Stimulated activated CD4-positive, alpha-beta T cell treated with anti-CD3 and anti-CD28 coated beads, Interleukin-12 subunit alpha, Interleukin-12 subunit beta, amount 100 ng/mL, for 48 hours (primary cell): ENCODE data around the gene TLE4.

Experiments
- DNase-seq, 3 donors: peaks; one replicate each; pipeline ENCODE4 v3.0.0-alpha.2; 2020; ENCODE audit warnings: low read depth in 2 of 3, low spot score in 1 of 3

The TLE4 gene

GRCh38 chr9:79570448-79571308 is 1.1 kb upstream of the TLE4 start:
- peak; percentile 35 to 42 (median 40) for DNase-seq

DNA sequence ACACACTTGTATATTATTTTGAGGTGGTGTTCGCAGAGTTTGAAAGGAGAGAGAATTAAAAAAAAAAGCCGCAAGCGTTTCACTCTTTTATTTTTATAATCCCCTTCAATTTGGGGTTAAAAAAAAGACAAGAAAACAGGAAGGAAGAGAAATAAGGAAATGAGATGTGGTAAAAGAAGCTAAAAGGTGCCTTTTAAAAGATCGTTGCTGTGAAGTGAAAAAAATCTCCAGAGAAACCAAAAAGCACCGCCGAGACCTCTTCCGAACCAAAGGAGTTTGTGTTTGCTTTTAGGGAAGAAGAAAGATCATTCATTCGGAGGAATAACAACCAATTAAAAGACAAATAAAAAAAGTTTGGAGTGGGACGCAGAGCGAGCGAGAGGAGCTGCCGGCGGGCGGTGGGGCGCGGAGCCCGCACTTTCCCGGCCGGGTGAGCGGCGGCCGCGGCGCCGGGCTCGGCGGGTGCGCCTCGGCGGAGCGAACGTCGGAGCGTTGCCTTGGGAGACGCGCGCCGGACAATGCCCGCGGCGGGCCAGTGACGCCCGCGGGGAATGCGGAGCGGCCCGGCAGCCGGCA is 355 bp downstream of the TLE4 start:
- no peak for DNase-seq

DNA sequence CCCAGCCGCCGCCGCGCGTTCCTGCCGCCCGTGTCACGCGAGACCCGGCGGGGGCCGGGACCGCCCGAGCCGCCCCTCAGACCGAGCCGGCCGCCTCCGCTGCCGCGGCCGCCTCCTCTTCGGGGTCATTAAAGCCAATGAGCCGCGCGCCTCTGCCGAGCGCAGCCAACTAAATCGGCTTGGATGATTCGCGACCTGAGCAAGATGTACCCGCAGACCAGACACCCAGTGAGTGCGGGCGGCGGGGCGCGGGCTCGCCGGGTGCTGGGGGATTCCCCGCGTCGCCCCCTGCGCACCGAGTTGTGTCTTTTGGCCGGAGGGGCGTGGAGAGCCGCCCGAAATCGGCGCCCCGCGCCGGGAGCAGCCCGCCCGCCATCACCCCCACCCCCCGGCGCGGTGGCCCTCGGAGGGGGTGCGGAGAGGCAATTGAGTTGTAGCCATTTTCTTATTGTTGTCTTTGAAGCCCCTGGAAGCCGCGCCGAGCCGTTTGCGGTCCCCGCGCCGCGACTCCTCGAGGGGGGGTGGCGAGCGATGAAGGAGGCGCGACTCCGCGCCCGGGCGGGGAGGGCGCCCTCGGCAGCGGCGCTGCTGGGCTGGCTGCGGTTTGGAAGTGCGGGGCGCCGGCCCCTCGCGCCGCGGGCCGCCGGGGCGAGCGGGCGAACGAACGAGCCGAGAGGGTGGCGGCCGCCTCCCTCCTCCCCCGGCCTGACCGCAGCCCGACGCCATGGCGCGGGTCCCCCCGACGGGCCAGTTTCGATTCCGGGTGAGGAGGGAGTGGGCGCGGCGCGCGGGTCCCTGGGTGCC is 1.0 kb downstream of the TLE4 start:
- DNase-seq: peak in 1 of 3 donors; percentile 44

DNA sequence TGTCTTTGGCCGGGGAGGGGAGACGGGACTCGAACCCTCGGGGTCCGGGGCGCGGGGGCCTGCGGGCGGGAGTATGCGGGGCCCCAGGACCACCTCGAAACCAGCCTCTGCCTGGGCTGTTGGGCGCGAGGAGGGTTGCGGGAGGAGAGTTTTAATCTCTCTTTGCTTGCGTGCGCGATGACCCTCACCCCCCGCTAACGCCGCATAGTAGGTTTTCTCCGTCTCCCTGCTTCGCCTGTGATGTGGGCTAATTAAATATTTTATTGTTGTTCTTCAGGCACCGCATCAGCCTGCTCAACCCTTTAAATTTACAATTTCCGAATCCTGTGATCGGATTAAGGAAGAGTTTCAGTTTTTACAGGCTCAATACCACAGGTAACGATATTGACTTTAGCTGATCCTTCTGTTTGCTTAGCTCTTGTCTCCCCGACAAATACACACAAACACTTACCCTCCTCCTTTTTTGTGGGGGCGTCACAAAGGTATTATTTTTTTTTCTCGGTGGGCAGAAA is 1.7 kb downstream of the TLE4 start:
- DNase-seq: peak in 1 of 3 donors; percentile 9

- DNase-seq: no peak
Measured at GRCh38 chr9:79574136-79574535, 2.4 kb downstream of the TLE4 start.

DNA sequence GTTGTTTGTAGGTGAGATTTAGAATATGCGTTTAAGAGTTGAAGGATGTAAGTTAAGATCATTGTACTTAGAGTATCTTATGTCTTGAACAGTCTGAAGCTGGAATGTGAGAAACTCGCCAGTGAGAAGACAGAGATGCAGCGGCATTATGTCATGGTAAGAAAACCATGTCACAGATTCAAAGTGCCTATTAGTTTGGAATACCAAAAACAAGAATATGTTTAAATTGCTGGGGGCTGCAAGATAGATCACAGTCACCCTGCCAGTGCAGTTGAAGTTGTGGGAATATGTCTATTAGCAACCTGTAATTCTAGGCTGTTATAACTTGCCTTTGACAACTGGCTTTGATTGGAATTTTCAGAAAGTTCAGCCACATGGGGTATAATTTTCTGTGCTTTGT is 3.0 kb downstream of the TLE4 start:
- no peak for DNase-seq

DNA sequence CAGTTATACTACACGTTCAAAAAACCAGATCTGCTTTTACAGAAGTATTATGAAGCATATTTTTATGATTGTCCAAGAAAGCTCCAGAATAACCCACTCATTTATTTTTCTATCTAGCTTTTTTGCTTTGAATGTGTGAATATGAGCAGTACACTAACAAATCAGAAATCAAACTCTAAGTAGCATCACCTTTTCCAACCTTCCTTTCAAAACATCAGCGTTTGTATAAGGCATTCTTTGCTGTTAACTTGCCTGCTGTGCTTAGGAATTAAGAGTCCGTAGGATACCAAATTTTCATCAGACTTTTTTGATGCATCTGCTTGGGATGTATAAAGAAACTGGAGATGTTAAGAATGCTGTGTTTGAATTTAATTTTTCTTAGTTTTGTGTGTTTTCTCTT is 3.8 kb downstream of the TLE4 start:
- no peak for DNase-seq

DNA sequence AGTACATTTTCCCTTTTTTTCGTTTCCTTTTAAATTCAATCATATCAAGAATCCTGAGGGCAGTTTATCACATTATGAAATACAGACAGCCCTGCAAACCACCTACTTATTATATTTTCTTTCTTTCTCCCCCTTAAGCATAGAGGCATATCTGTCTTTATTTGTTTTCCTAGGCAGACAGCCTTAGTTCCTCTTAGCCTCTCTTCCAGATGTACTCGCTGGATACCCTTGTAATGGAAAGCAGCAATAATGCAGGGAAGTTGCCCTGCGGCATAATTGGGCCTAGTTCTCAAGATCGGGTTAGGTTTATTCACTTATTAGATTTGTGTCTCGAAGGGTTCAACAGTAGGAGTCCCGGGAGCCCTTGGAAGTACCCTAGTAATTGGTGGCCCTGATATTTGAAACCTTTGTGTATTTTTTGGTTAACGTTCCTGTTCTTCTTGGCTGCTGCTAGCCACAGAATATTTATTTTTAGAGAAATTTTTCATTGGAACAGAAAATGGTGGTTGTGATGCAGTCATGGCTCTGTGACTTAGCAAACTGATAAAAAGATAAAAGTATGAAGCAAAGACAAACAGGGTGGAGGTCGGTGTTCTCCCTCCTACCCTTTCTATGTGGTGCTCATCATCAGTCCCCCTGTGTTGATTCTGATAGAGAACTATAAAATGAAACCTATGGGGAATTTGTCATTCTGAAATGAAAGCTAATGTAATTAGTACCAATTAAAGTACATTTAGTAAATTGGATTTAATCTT is 6.4 kb downstream of the TLE4 start:
- DNase-seq: no peak

- DNase-seq: no peak
Measured at GRCh38 chr9:79578891-79579290, 7.1 kb downstream of the TLE4 start.

DNA sequence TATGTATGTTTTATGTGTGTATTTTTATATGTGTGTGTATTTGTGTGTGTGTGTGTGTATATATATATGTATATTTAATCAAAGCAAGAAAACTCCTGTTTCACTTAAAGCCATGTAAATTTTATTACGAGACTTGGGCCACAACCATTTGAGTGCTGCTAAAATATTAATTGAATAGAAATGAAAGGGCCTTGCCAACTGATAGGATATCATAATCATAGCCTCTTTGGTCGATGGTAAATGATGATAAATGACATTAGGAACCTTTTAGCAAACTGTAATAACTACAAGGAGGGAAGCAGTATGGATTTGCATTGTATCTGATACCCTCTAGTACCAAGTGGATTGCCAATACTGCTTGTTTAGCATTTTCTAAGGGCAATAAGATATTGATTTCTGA is 7.9 kb downstream of the TLE4 start:
- DNase-seq: no peak

- no peak for DNase-seq
Measured at GRCh38 chr9:79580055-79580454, 8.3 kb downstream of the TLE4 start.

GRCh38 chr9:79581388-79581787 is 9.6 kb downstream of the TLE4 start:
- no peak for DNase-seq

GRCh38 chr9:79581794-79582193 is 10.0 kb downstream of the TLE4 start:
- DNase-seq: peak in 1 of 3 donors; percentile 9

DNA sequence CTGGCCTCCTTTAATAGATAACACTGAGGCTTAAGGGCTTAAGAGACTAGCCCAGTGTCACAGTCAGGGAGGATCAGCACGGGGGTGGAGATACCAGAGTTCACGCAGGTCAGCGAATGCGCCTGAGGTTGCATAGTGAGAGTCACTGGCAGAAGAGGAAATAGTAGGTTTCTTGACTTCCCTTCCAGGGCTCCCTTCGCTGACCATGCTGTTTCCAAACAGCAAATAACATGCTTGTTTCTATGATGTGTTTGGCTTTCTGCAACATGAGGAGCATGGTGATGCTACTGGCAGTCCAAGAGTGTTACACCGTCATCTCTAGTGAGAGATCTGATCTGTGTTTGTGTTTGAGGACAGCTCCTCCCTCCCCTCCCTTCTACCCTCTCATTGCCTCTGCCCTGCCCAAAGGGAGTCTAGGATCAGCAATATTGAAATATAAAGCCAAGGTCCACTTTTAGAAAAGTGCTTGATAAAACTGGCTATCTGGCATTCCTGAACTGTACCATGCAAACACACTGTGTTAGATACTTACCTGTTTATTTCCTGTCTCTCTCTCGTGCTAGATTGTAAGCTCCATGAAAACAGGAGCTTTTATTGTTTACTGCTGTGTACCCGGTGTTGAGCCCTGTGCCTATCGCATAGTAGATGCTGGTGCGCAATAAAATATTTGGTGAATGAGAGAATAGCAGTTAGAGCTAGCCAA is 12.3 kb downstream of the TLE4 start:
- peak in 2 of 3 donors; percentile 20 for DNase-seq

DNA sequence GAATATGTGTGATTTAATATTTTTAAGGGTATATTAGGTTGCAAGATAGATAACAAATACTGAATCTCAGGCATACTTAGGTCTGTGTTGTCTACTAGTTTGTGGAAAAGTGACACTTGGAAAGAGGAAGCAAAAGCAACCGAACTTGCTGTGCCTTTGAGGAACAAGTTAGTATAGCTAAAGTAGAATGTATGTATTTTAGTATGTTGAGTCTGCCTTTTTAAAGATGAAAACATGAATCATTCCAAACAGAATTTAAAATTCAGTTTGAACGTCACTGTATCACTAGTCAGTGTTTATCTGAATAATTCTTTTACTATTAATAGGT is 12.9 kb downstream of the TLE4 start:
- DNase-seq: no peak

DNA sequence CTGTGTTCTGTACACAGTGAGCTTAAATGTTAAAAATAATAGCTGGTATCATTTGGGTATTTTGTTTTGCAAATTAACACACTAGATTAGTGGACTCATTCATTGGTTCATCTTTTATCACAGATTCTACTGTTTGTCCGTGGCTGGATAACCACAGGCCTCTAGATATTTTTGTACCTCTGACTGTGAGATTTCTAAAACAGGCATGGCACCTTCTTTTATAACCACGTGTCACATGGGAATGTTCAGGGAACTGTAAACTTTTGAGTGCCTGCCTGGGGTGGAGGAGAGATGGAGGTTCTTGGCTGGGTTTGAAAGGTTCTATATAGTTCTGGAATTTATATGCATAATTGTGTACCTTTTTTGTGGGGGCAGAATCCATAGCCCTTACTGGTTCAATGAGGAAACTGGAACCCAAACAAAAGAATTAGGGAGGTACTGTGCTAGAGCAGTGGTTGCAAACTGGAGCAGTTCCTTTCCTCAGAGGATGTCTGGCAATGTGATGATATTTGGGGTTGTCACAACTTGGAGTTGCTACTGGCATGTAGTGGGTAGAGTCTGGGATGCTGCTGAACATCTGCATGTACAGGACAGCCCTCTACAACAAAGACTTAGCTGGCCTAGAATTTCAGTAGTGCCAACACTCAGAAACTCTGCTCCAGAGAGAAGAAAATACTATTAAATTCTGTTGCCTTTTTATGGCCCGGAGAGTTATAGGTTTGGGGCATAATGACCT is 16.9 kb downstream of the TLE4 start:
- DNase-seq: no peak

GRCh38 chr9:79591458-79591857 is 19.7 kb downstream of the TLE4 start:
- no peak for DNase-seq

DNA sequence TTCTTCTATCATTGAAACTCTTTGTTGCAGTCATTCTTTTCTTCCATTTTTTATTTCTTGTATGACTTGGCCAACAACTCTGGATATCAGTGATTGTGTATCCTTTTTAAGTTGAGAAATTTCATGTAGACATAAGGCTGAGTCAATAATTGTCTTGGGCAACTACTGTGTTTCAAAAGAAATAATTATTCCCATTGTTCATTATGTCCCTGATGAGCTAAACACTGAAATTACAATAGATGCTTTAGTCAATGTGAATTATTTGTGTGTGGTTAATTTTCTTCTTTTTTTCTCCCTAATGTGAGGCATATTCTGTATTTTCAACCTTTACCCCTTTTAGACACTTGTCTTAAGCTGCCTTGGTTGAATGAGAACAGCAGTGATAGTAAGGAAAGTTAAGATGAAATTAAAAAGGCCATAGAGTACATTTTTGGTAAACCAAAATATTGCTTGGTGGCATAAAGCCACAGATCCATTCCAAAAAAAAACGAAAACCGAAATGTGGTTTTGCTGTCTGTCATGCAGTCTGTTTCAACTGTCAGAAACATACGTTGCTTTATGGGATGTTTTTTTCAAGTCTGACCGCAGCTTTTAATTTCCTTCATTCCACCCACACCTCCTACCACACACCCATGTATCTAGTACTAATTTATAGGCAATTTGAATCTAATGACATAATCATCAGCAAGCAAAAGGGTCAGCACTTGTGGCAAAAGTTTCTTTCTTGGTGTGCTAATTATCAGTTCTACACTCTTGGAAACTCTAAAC is 21.1 kb downstream of the TLE4 start:
- peak in 1 of 3 donors; percentile 14 for DNase-seq
